Heart right ventricle (tissue), 16 donors: ENCODE results near the gene POLR3C. TPM values are rescaled to one million over a fixed set of nuclear protein-coding genes. Genes with fewer than 3 reads are reported as not detected.
"Not testable (repeated sequence)": the region's sequence is repeated elsewhere in the genome, so short reads cannot be mapped to it uniquely, and the experiment has no call there.

Experiments
- ATAC-seq, 8 donors: fragments of 200-7000 bp; cut with Tn5 transposase; one replicate each; pipeline ENCODE4 v1.9.1; 2020; ENCODE audit warnings: mild to moderate bottlenecking in 8 of 8, moderate library complexity in 8 of 8, moderate number of reproducible peaks in 1 of 8
- DNase-seq, 2 donors: peaks; one replicate each; pipeline ENCODE4 v3.0.0-alpha.2; 2020
- H3K27ac ChIP-seq, 10 donors: fragments of 200-600 bp; sonication (generic) in 2 of 10; one replicate each; pipeline versions ENCODE4 v1.5.0 to v1.8.0; 2020 to 2022; ENCODE audit warnings: mild to moderate bottlenecking in 3 of 10
- H3K27me3 ChIP-seq, 7 donors: fragments of 200-600 bp; one replicate each; pipeline ENCODE4 v1.8.0; 2021 to 2022; ENCODE audit warnings: mild to moderate bottlenecking in 2 of 7
- H3K36me3 ChIP-seq, 9 donors: fragments of 200-600 bp; sonication (generic) in 1 of 9; one replicate each; pipeline versions ENCODE4 v1.5.0 to v1.8.0; 2020 to 2022; ENCODE audit warnings: mild to moderate bottlenecking in 2 of 9
- H3K4me1 ChIP-seq, 9 donors: fragments of 200-600 bp; sonication (generic) in 1 of 9; one replicate each; pipeline versions ENCODE4 v1.5.0 to v1.8.0; 2020 to 2022; ENCODE audit warnings: mild to moderate bottlenecking in 4 of 9
- H3K4me3 ChIP-seq, 10 donors: fragments of 200-600 bp; sonication (generic) in 2 of 10; one replicate each; pipeline versions ENCODE4 v1.5.0 to v1.8.0; 2020 to 2022; ENCODE audit warnings: mild to moderate bottlenecking in 7 of 10, moderate library complexity in 2 of 10
- H3K9me3 ChIP-seq, 11 donors: fragments of 200-600 bp in 10 of 11; sonication (generic) in 2 of 11; one replicate each; pipeline versions ENCODE4 v1.5.0 to v1.8.0; 2013 to 2022; ENCODE audit warnings: mild to moderate bottlenecking in 2 of 11, control low read depth in 1 of 11, moderate library complexity in 1 of 11
- CTCF ChIP-seq, 9 donors: fragments of 200-600 bp; sonication (generic) in 2 of 9; IDR thresholded peaks; one replicate each; pipeline versions ENCODE4 v1.5.0 to v1.8.0; 2021 to 2022; ENCODE audit warnings: antibody characterized with exemption in 9 of 9, mild to moderate bottlenecking in 5 of 9, moderate library complexity in 1 of 9
- WGBS, 2 donors: extraction: QIAGEN DNeasy Blood & Tissue Kit; methylation state at CpG; one replicate each; pipeline ENCODE4 v1.1.7; 2013; ENCODE audit warnings: inconsistent platforms in 1 of 2; 5-methylcytosine and 5-hydroxymethylcytosine counted together
- intact Hi-C, 10 donors: fragments of 100-400 bp; cut with DNase I; formaldehyde crosslinking; loops; one replicate each; pipeline versions ENCODE4 v1.11.1 to v1.14.2; 2022
- polyA plus RNA-seq, 2 donors: library from polyadenylated mRNA; stranded (reverse); fragments of 200-250 nt; gene quantifications; one replicate each; pipeline ENCODE4 v1.2.3, GENCODE V29; 2013
- total RNA-seq, 10 donors: library from RNA; stranded (reverse); fragmentation: NEBNext Ultra II Directional in 3 of 10; extraction: Animal tissue kit (Norgen Biotek cat#: 25700) in 3 of 10; gene quantifications; one replicate each; pipeline versions ENCODE4 v1.2.1 to v1.2.4, GENCODE V29; 2021 to 2023
- donor health status: Arrhythmogenic right ventricular cardiomyopathy.
- donor health status: ischemic (EF 13 %, LVEDD 7.1; RV severe dilation, severe dysfunction).
- donor health status: healthy with polysubstance abuse.
- donor health status: DM: no; HTN: yes; CAD: no.
- donor health status: DM: no; HTN: no; CAD: no.
- donor health status: ischemic (EF 25% LVEDD 6.9; RV normal size, moderate dysfunction).
- donor health status: ischemic (EF 25% LVEDD 5.7; RV mildly dilated, moderate dysfunction).
- donor health status: healthy.
- donor health status: DM: yes; HTN: yes; CAD: no.
- donor health status: Ischemic cardiomyopathy.
- donor health status: ischemic (EF 35%, LVEDD 5.7; RV mildly dilated, moderate dysfunction).
- donor health status: nonischemic (EF 11% LVEDD 7.7; RV severe dilation, severe dysfunction).
- donor health status: DM: yes; HTN: yes; CAD: no.
- donor health status: PGD.
- donor health status: ischemic (EF 29% LVEDD 5.4; RV normal size, mild dysfunction).
- donor health status: nonischemic (EF 23%, LVEDD 6.1; RV moderate dilation, normal function).

POLR3C gene
- total and polyA plus RNA-seq, 12 donors: 8.0 to 18.1 (median 14.9) TPM

DNA sequence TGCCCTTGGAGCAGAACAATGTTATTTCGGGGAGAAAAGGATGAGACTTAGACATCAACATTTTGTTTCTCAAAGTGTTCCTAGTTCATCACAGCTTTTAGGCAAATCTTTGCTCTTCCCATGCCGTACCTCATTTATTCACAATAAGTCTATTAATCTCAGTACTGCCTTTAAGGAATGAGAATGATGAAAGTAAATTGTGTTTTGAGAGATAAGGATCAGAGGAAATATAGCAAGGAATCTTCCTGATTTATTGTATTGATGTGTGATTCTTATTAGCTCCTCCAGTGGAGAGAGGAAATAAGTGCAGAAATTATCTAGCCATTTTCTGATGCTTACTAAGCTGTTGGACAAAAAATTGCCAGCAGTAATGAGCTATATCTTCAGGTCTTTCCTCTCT lies 2.0 kb downstream of the POLR3C start:
- TF ChIP-seq CTCF (IDR thresholded peaks at IDR 0.05): no peak
- Histone ChIP-seq H3K27ac (no peak overlapping the region), H3K27me3 (no peaks in the 10 kb centered on the region), H3K9me3 (no peaks in the 10 kb centered on the region), H3K36me3 (peaks cover 0 to 56% (median 45%) of the 10 kb centered on the region in 9 donors), H3K4me3 (peak overlapping the region in 1 of 10 donors; percentile 68), H3K4me1 (peaks cover 7 to 23% (median 16%) of the 10 kb centered on the region in 9 donors)
- WGBS, 2 donors: 92 to 95% methylated on average over 2 of the region's 2 CpGs
- no peak for ATAC-seq
- DNase-seq: no peak
- intact Hi-C loops: no loop called here

DNA sequence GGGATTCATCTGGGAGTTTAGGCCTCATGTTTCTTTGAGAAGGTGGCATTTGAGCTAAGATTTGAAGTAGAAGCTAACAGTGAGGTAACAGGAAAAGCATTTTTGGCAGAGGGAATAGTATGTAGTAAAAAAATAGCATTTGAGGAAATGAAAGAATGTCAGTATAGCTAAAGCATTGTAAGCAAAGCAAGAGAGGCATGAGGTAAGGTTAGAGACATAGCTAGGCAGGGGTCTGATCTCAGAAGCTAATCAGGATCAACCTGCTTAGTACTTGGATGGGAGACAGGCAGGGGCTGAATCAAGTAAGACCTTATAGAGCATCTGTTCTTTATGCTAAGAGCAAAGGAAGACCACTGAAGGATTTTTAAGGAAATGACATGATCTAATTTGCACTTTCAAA lies 4.0 kb downstream of the POLR3C start:
- ATAC-seq (no peak), DNase-seq (no peak)
- intact Hi-C loops: no loop called here
- H3K27me3 ChIP-seq: no peaks in the 10 kb centered on the region
- H3K36me3 ChIP-seq: peaks cover 0 to 76% (median 51%) of the 10 kb centered on the region in 9 donors
- no peak for TF ChIP-seq CTCF (IDR thresholded peaks at IDR 0.05)
- peaks cover 7 to 20% (median 14%) of the 10 kb centered on the region in 9 donors for H3K4me1 ChIP-seq
- H3K4me3 ChIP-seq: no peak overlapping the region
- H3K9me3 ChIP-seq: no peaks in the 10 kb centered on the region
- H3K27ac ChIP-seq: no peak overlapping the region

- no peaks in the 10 kb centered on the region for H3K27me3 ChIP-seq
- no peak for TF ChIP-seq CTCF (IDR thresholded peaks at IDR 0.05)
- H3K9me3 ChIP-seq: no peaks in the 10 kb centered on the region
- H3K4me3 ChIP-seq: no peak overlapping the region
- intact Hi-C loops: no loop called here
- ATAC-seq: no peak
- peaks cover 0 to 81% (median 56%) of the 10 kb centered on the region in 9 donors for H3K36me3 ChIP-seq
- H3K4me1 ChIP-seq: peaks cover 7 to 20% (median 14%) of the 10 kb centered on the region in 9 donors
- no peak for DNase-seq
- H3K27ac ChIP-seq: no peak overlapping the region
Measured at GRCh38 chr1:145828367-145829026, 4.5 kb downstream of the POLR3C start.

DNA sequence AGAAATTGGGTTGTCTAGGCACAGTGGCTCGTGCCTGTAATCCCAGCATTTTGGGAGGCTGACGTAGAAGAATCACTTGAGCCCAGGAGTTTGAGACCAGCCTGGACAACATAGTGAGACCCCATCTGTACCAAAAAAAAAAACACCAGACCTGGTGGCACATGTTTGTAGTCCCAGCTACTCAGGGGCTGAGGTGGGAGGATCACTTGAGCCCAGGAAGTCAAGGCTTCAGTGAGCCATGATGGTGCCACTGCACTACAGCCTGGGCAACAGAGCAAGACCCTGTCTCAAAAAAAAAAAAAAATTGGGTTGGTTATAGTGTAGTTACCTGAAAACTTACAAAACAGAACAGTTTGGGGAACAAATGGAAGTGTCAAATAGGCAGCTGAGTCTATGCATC lies 6.8 kb downstream of the POLR3C start:
- DNase-seq, H3K27me3 ChIP-seq, H3K4me3 ChIP-seq, intact Hi-C loops, H3K4me1 ChIP-seq, H3K27ac ChIP-seq, ATAC-seq, H3K9me3 ChIP-seq: not testable (repeated sequence)
- peaks cover 0 to 100% (median 78%) of the 10 kb centered on the region in 9 donors for H3K36me3 ChIP-seq
- 97 to 98% methylated on average over 2 of the region's 2 CpGs for WGBS, 2 donors

GRCh38 chr1:145837656-145838055 lies 13.7 kb downstream of the POLR3C start:
- 94 to 100% methylated on average over 1 of the region's 1 CpG for WGBS, 2 donors

More at GRCh38 chr1:145837656-145838055, 13.7 kb downstream of the POLR3C start:
- Histone ChIP-seq H3K36me3 (peaks cover 3 to 100% (median 87%) of the 10 kb centered on the region in 9 donors), H3K4me3 (no peak overlapping the region), H3K27ac (no peak overlapping the region), H3K9me3 (no peaks in the 10 kb centered on the region), H3K27me3 (no peaks in the 10 kb centered on the region), H3K4me1 (no peaks in the 10 kb centered on the region)
- ATAC-seq: no peak
- intact Hi-C loops: loop anchor here in 1 of 10 donors (5.0 kb wide), 1 partner anchor 80 kb away; the partner anchor contains the start of gene PEX11B
- TF ChIP-seq CTCF (IDR thresholded peaks at IDR 0.05): no peak
- no peak for DNase-seq
